ENCODE data around the gene ODF2.

Gene ODF2

DNA sequence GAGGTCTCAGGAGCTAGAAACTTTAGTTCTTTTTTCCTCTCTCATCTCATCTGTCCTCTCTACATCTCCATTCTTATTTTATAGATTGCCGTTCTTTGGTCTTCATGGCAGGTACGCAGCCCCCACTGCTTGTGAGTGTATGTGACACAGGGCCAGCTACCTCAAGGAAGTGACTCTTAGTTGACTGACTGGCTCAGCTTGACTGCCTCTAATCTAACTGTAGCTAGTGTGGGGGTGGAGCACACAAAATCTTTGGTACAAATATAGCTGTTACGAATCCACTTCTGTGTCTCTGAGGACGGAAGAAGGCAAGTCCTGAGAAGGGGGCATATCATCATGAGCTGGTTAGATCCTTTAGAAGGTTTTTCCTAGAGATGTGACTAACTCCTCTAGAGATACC is 76.8 kb downstream of the ODF2 start:
- no peak for DNase-seq

- no peak for DNase-seq
These were observed 85.0 kb downstream of the ODF2 start for GRCh38 chr9:128540634-128541360.

DNA sequence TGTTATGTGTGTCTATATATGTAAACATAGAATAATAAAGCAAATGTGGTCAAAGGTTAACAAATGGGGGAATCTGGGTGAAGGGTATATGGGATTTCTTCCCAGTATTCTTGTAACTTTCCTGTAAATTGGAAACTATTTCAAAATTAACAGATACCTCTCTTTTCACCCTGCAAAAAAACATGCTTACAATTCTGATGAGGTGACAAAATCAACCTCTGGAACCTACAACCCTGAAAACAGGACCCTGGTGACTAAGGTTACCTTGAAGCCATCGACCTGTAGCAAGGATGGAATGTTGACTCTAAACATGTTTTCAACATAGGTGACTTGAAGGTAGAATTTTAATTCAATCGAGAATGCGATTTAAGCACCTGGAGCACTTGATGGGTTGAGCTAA is 90.7 kb downstream of the ODF2 start:
- no peak for DNase-seq

DNA sequence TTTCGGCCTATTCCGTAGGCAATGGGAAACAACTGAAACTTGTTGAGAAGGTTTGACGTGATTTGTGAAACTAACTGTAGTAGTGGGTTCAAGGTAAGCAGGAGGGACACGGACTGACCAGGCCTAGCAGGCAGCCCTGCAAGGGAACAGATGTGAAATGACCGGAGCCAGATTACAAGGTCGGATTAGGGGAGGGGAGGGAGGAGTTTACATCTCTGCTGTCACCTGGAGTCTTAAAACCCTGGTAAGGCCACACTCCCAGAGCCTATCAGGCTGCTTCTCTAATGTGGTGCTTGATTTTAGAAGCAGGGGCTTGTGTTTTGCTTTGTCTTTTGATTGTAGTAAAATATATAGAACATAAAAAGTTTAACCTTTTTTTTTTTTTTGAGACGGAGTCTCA is 93.1 kb downstream of the ODF2 start:
- no peak for DNase-seq

DNA sequence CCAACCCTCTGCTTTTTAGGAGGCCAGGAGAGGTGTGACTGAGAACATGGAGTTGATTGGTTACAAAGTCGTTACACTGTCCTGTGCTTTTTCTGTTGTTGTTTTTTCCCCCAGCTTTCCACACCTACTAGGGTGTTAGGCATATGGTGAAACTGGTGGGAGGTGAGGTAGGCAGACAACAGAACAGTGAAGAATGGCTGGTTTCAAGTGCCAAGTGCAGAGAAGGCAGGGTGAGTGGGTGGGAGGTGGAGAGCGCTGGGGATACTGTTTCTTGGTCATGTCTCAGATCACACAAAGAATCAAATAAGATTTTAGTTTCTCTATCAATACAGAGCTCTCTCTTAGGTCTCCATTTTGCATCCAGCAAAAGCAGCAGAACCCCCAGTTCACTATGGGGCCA is 94.4 kb downstream of the ODF2 start:
- DNase-seq, result no peak
